GM19468 (cell line): ENCODE results near the gene ADCYAP1R1.
"Not testable (repeated sequence)": the region's sequence is repeated elsewhere in the genome, so short reads cannot be mapped to it uniquely, and the experiment has no call there.

Experiments
- ATAC-seq: cut with Tn5 transposase; IDR thresholded peaks from one replicate; pipeline ENCODE4 v1.9.1; 2021; ENCODE audit warnings: mild to moderate bottlenecking, moderate library complexity, moderate number of reproducible peaks; ENCODE audit not compliant: unreplicated experiment; ENCODE audit errors: extremely low read depth

ADCYAP1R1 gene

GRCh38 chr7:31122649-31123058 is 70.5 kb downstream of the ADCYAP1R1 start:
- ATAC-seq = no peak

DNA sequence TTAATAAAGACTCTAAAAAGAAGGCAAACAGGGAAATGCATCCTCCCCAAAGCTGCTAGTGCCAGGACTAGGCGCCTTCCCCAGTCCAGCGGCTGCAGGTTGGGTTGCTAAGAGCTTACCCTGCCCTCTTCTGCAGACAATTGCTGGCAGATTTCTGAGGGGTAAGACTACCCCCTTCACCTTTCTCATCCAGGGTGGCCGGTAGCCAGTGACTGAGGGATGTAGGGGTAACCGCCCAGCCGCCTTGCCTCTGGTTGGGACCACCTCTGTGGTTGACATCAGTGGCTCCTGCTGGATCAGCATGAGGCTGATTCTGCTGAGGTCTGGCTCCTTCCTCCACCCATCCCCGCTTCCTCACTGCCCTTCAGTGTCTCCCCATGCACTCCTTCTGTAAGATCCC is 71.2 kb downstream of the ADCYAP1R1 start:
- no peak for ATAC-seq

GRCh38 chr7:31123726-31124125 is 71.6 kb downstream of the ADCYAP1R1 start:
- ATAC-seq = no peak

GRCh38 chr7:31125171-31125570 is 73.1 kb downstream of the ADCYAP1R1 start:
- ATAC-seq = no peak

DNA sequence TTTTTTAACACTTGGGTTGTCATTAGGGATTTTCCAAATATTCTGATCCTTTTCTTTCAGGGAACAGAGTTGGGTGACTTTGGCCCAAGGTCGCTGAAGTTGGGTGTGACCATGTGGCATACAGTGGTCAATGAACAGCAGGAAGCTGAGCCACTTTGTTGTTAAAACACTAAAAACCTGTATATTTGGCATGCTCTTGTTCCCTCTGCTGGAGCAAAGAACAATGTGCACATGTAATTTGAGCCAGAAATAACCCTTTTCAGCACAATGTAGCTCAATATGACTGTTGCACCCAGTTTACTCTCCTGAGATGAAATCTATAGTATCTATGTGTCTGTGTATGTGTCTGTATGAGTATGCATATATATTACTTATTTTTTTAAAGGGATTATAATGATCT is 74.9 kb downstream of the ADCYAP1R1 start:
- no peak for ATAC-seq

GRCh38 chr7:31129067-31129466 is 77.0 kb downstream of the ADCYAP1R1 start:
- no peak for ATAC-seq

DNA sequence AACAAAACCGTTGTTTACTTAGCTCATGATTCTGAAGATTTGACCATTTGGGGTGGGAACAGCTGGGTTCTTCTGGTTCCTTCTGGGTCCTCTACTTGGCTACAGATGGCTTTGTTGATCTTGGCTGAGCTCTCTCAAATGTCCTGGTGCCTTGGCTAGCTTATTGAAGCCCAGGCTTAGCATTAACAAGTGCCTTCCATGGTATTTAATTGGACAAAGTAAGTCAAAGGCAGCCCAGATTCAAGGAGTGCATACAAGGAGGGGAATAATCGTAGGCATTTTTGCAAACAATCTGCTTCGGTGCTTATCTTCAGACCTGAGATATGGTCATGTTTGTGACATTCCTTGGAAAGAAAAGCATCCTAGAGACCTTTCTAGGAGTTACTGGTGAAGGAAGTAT is 81.4 kb downstream of the ADCYAP1R1 start:
- ATAC-seq = no peak

DNA sequence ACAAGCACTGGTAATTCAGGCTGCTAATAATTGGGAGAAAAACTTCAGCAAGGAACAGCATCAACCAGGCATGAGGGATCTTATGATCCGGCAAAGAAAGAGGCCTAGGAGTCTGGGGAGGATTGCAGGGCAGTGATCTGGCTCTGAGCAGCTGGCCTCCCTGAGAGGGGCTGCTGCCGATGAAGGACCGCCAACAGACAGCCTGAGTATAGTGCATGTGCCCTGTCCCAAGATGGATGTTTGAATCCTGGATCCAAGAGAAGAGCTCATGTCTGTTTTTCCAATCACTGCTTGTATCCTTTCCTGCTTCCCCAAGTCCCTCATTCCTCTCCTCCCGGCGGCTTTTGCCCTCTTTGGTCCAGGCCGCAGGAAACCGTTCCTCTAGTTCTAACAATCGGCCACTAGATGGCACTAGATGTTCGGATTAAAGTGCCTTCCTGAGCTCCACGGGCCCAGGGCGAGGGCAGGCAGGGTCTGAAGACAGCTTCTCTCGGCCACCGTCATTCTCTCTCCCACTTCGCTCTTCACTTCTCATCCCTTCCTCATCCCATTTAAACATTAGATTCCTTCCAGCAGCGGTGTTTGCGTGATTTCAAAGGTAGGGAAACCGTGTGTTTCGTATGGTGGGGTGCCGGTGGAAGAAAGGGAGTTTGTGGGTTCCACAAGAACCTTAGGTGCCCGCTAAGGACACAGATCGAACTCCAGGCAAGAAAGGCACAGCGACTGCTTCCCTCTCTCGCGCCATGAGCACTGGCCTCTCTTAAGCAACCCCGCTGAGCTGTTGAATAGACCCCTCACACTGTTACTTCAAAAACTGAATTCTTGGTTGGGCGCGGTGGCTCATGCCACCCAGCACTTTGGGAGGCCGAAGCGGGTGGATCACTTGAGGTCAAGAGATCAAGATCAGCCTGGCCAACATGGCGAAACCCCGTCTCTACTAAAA is 82.4 kb downstream of the ADCYAP1R1 start:
- no peak for ATAC-seq

GRCh38 chr7:31137234-31137633 is 85.1 kb downstream of the ADCYAP1R1 start:
- ATAC-seq = no peak

DNA sequence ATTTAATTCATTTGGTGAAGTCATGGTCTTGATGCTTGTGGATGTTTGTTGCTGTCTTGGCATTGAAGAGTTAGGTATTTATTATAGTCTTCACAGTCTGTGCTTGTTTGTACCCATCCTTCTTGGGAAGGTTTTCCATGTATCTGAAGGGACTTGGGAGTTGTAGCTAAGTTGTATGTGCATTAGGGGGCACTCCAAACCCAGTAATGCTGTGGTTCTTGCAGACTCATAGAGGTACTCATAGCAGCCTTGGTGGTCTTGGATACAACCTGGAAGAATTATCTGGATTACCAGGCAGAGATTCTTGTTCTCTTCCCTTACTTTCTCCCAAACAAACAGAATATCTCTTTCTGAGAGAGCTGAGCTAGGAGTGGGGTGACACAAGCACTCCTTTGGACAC is 93.2 kb downstream of the ADCYAP1R1 start:
- ATAC-seq = no peak

DNA sequence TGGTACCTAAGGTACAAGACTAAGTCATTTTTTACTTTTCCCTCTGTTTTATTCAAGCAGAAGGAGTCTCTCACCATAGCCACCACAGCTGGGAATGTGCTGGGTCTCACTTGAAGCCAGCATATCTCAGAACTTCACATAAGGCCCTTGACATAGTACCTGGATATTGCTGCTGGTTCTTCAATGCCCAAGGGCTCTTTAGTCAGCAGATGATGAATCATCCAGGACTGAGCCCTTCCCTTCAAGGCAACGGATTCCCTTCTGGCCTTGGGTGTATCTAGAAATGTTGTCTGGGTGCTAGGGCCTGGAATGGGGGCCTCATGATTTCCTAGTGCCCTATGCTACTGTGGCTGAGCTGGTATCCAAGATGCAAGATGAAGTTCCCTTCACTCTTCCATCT is 93.9 kb downstream of the ADCYAP1R1 start:
- ATAC-seq = no peak

- ATAC-seq = no peak
These were observed 94.4 kb downstream of the ADCYAP1R1 start for GRCh38 chr7:31146538-31146937.

- ATAC-seq = no peak
These were observed 99.7 kb downstream of the ADCYAP1R1 start for GRCh38 chr7:31151849-31152248.

DNA sequence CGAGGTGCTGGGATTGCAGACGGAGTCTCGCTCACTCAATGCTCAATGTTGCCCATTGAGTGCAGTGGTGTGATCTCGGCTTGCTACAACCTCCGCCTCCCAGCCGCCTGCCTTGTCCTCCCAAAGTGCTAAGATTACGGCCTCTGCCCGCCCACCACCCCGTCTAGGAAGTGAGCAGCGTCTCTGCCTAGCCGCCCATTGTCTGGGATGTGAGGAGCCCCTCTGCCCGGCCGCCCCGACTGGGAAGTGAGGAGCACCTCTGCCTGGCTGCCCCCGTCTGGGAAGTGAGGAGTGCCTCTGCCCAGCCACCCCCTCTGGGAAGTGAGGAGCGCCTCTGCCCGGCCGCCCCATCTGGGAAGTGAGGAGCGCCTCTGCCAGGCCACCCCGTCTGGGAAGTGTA is 101.2 kb downstream of the ADCYAP1R1 start:
- ATAC-seq = not testable (repeated sequence)

DNA sequence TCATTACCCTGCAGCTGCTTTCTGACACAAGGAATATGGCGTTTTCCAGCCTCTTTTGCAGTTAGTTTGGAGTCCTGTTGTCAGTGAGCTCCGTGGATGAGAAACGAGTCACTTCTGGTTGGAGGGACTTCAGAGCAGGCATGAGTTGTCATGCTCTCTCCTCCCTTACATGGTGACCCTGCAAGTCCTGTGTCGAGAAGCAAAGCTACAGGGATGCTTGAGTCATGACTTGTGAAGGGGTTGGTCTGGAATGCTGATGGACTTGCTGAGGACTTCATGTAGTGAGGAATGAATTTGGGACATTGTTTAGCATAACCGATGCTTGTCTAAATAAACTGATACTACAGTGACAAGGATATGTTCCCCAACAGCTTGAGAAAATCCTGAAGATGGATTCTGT is 108.8 kb downstream of the ADCYAP1R1 start:
- ATAC-seq = no peak
